Lung (tissue), 12 donors: Measurements from ENCODE around the gene GATAD2A. TPM values are rescaled to one million over a fixed set of nuclear protein-coding genes. Genes with fewer than 3 reads are reported as not detected.

Source experiments
- ATAC-seq: fragments of 200-7000 bp; cut with Tn5 transposase; one replicate; pipeline ENCODE4 v1.9.1; 2020; ENCODE audit warnings: moderate number of reproducible peaks; ENCODE audit not compliant: insufficient read depth, low FRiP score
- DNase-seq, 3 donors: peaks; one replicate each; pipeline ENCODE4 v3.0.0-alpha.2; 2013 to 2017
- H3K27ac ChIP-seq, 2 donors: one replicate each; pipeline ENCODE4 v1.5.1; 2013; ENCODE audit warnings: mild to moderate bottlenecking in 2 of 2, moderate library complexity in 2 of 2, control low read depth in 1 of 2, inconsistent platforms in 1 of 2, low read depth in 1 of 2, low read length in 1 of 2
- H3K27me3 ChIP-seq, 3 donors: one replicate each; pipeline ENCODE4 v1.5.1; 2013; ENCODE audit warnings: low read length in 2 of 3; ENCODE audit not compliant: control insufficient read depth in 3 of 3, insufficient read depth in 3 of 3
- H3K36me3 ChIP-seq, 4 donors: one replicate each; pipeline ENCODE4 v1.5.1; 2013; ENCODE audit warnings: low read length in 4 of 4, mild to moderate bottlenecking in 1 of 4, moderate library complexity in 1 of 4; ENCODE audit not compliant: control insufficient read depth in 4 of 4, insufficient read depth in 4 of 4
- H3K4me1 ChIP-seq, 5 donors: one replicate each; pipeline ENCODE4 v1.5.1; 2013; ENCODE audit warnings: low read length in 5 of 5, mild to moderate bottlenecking in 2 of 5, moderate library complexity in 1 of 5; ENCODE audit not compliant: control insufficient read depth in 5 of 5, insufficient read depth in 5 of 5
- H3K4me3 ChIP-seq: one replicate; pipeline ENCODE4 v1.5.1; 2013; ENCODE audit warnings: mild to moderate bottlenecking, control low read depth, moderate library complexity
- H3K9ac ChIP-seq, 2 donors: one replicate each; pipeline ENCODE4 v1.5.1; 2013; ENCODE audit warnings: low read length in 2 of 2, control low read depth in 1 of 2; ENCODE audit not compliant: insufficient read depth in 1 of 2
- H3K9me3 ChIP-seq, 4 donors: one replicate each; pipeline ENCODE4 v1.5.1; 2013; ENCODE audit warnings: low read length in 3 of 4, mild to moderate bottlenecking in 1 of 4, moderate library complexity in 1 of 4; ENCODE audit not compliant: control insufficient read depth in 4 of 4, insufficient read depth in 3 of 4
- CTCF ChIP-seq: IDR thresholded peaks from 2 replicates; pipeline ENCODE4 v1.5.1; 2012; ENCODE audit warnings: mild to moderate bottlenecking; ENCODE audit errors: control extremely low read depth, extremely low read depth
- WGBS, 2 donors: extraction: QIAGEN DNeasy Blood & Tissue Kit; methylation state at CpG; one replicate each; pipeline ENCODE4 v1.1.7; 2013; 5-methylcytosine and 5-hydroxymethylcytosine counted together
- polyA plus RNA-seq, 2 donors: library from polyadenylated mRNA; stranded (reverse); fragments of 200-250 nt; gene quantifications; one replicate each; pipeline ENCODE4 v1.2.1, GENCODE V29; 2013
- total RNA-seq, 2 donors: library from RNA; depleted of rRNA in 1 of 2; stranded (reverse); fragments of >200 nt in 1 of 2; gene quantifications; one replicate each; pipeline ENCODE4 v1.2.1, GENCODE V29; 2014 to 2021
- donor health status: control.
- donor health status: control.
- donor health status: Bipolar disorder and iron deficiency.
- donor health status: healthy.
- donor health status: DM: yes; HTN: yes; CAD: no.

The GATAD2A gene
- total and polyA plus RNA-seq, 4 donors, result 30.6 to 93.7 (median 37.4) TPM

GRCh38 chr19:19426216-19426615, 20.7 kb downstream of the GATAD2A start:
- ATAC-seq, result no peak

GRCh38 chr19:19426799-19427198, 21.3 kb downstream of the GATAD2A start:
- ATAC-seq (no peak), DNase-seq (no peak)
- H3K9me3 ChIP-seq, result no peaks in the 10 kb centered on the region
- peaks cover 0 to 16% (median 0%) of the 10 kb centered on the region in 5 donors for H3K4me1 ChIP-seq
- H3K4me3 ChIP-seq, result no peak overlapping the region
- no peak overlapping the region for H3K9ac ChIP-seq
- H3K36me3 ChIP-seq, result no peaks in the 10 kb centered on the region
- H3K27ac ChIP-seq, result no peak overlapping the region
- WGBS, 2 donors, result 94 to 97% methylated on average over 4 of the region's 4 CpGs
- no peak for TF ChIP-seq CTCF
- H3K27me3 ChIP-seq, result no peaks in the 10 kb centered on the region

More at GRCh38 chr19:19426216-19426615, 20.7 kb downstream of the GATAD2A start:
- no peak for DNase-seq
- Histone ChIP-seq H3K27me3 (no peaks in the 10 kb centered on the region), H3K36me3 (no peaks in the 10 kb centered on the region), H3K4me1 (peaks cover 0 to 19% (median 0%) of the 10 kb centered on the region in 5 donors), H3K4me3 (no peak overlapping the region), H3K9me3 (no peaks in the 10 kb centered on the region), H3K9ac (no peak overlapping the region), H3K27ac (no peak overlapping the region)
- 92% methylated on average over 6 of the region's 6 CpGs for WGBS, 2 donors
- no peak for TF ChIP-seq CTCF

GRCh38 chr19:19427302-19427701, 21.8 kb downstream of the GATAD2A start:
- Histone ChIP-seq H3K9me3 (no peaks in the 10 kb centered on the region), H3K27ac (no peak overlapping the region), H3K4me3 (no peak overlapping the region), H3K36me3 (no peaks in the 10 kb centered on the region), H3K4me1 (peaks cover 0 to 16% (median 0%) of the 10 kb centered on the region in 5 donors), H3K9ac (no peak overlapping the region), H3K27me3 (no peaks in the 10 kb centered on the region)
- no peak for TF ChIP-seq CTCF
- DNase-seq (no peak), ATAC-seq (no peak)
- WGBS, 2 donors, result 64 to 65% methylated on average over 3 of the region's 3 CpGs

- TF ChIP-seq CTCF, result no peak
- ATAC-seq (no peak), DNase-seq (no peak)
- Histone ChIP-seq H3K9ac (no peak overlapping the region), H3K4me3 (no peak overlapping the region), H3K9me3 (no peaks in the 10 kb centered on the region), H3K27ac (no peak overlapping the region), H3K4me1 (peaks cover 0 to 19% (median 4%) of the 10 kb centered on the region in 5 donors), H3K27me3 (no peaks in the 10 kb centered on the region), H3K36me3 (no peaks in the 10 kb centered on the region)
- WGBS, 2 donors, result 58 to 78% methylated on average over 5 of the region's 5 CpGs
These were observed 22.5 kb downstream of the GATAD2A start for GRCh38 chr19:19427944-19428343.
